NOMO-1 treated with dmso at 0.1 percent for 144 hours (cell line): ENCODE data around the gene TBX21.

Experiments used
- DNase-seq: peaks from one replicate; lab custom pipeline; 2025; ENCODE audit not compliant: unreplicated experiment; lab: John Stamatoyannopoulos, UW

The TBX21 gene

DNA sequence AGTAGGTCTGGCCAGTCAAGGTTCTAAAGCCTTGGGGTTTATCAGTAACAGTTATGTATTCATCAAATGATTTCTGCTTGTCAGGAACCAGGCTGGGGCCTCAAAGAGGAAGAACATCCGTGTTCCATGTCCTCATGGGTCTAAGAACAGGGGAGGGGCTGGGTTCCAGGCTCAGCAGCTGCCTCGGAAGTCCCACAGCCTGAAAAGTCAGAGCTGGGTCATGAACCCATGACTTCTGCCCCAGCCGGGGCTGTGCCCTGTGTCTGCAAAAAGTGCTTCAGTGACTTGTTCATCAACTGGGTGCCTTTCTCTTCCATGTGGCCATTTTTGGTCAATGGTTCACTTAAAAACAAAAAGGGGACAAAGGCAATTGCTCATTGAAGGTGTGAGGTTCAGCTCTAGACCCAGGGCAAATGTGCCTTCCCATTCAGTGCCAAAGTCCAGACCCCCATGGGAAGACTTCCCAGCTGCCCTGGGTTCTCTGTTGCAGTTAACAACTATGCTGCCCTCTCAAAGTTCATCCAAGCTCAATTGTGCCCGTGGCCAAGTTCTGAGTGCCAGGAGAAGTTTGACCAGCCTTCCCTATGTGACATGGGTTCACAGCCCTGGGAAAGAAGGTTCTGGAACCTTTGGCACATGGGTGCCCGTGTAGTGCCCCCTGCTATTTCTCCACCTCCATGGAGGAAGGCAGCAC, 20.6 kb upstream of the TBX21 start:
- no peak for DNase-seq

DNA sequence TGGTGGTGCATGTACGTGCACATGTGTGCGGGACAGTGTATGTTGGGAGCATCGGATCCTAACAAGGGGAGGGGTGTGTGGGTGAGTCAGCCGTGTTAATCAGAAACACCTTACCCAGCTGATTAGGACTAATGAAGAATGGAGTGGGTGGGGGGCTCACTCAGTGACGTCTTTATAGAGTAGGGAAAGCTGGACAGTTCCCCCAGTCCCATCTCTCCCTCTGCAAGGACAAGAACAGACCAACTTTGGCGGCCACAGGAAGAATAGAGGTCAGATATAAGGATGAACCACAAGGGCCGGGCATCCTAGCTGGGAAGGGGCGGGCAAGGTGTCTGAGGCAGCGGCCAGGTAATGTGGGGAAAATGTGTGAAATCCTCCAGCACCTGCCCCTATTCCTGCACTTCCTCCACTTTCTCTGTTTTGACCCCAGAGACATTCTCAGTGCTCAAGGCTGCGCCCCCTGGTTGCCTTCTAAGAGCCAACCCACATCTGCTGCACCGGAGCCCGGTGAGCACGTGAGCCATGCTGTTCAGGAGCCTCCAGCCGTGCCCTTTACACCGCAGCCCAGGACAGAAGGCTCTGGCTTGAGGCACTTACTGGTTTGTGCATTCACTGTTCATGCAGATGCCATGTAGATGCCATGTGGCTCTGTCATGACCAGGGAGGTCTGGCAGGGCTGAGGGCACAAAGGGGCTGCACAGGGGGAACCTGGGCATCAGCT, 18.9 kb upstream of the TBX21 start:
- no peak for DNase-seq

DNA sequence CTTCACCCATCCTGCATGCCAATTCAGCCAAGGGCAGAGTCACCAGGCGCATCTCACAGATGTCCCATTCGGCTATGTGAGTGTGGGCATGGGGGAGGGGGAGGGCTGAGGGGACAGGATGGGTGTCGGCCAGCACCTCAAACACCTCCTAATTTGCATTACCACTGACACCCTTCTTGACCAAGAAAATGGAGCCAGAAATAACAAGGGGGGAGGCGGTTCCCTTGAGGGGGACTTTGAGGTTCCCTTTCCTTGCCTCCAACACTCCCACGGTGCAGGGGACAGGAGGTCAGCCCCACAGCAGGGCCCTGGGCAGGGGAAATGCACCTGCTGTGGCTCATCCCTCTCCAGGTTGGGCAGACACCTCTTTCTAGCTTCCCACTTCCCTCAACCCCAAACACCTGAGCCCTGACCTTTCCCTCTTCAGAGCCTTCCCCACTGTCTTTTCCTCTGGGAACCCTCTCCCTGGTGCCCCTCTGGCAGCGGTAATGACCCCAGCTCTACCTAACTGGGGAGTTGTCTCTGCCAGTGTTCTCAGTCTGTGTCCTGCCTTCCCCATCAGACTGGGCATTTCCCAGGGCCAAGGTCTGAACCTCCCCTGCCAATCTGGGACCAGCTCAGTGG, 18.2 kb upstream of the TBX21 start:
- no peak for DNase-seq

DNA sequence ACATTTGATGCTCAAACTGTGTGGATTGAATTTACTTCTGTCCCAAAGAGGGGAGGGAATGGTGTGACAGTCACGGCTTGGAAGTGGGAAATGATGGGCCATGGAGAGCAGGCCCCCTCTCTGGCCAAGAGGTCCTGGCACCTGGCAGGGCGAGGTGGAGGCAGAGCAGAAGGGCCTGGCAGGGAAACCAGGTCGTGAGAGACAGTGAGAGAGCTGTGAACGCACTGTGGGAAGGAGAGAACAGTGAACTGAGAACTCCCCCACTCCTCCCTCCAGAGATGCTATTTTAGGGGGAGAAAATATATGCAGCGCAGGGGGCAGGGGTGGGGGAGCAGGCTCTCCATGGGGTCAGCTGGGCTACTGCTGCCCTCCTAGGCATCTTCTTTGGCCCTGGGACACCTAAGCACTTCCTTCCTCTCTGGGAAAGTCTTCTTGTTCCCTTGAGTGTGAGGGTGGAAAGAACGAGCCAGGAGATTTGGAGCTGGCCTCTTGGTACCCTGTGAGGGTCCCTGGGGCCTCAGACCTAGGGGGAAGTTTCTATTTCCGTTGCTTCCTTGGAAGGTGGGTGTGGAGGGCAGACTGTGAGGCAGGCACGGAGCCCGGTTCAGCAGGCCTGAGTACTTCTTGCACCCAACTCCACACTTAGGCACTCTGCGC, 17.2 kb upstream of the TBX21 start:
- DNase-seq: no peak

DNA sequence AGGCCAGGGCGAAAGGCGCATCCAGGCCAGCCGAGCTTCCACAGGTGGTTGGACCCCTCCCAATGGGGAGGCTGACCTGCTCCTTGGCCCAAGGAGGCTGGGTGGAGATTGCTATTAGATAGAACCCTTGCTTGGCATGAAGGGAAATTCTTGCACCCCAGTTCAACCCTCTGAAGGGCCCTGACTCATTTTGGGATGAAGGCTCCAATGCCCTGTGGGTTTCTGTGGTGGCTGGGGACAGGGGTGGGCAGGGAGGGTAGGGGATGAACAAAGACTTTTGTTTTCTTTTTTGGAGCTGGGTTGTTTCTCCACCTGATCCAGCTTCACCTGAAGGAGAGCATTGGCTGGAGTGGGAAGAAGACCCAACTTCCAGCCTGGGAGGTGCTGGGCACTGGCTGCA, 16.7 kb upstream of the TBX21 start:
- DNase-seq: no peak

DNA sequence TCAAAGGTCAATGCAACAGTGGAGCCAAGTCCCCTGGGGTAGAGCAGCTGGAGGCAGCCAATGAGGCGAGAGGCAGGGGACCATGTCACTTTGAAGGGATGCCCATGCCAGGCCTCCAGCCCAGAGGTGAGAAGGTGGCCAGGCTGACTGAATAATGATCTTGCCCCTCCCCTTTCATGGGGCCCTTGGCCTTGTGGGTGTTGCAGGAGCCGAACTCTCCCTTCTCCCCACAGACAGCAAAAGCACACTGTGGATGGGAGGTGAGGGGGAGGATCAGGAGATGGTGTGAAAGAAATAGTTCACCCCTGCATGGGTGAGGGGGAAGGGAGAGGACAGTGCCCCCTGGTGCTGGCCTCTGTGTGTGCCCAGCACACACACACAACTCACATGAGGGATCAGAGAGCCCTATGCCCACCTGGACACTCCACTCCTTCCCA, 15.8 kb upstream of the TBX21 start:
- DNase-seq: no peak

DNA sequence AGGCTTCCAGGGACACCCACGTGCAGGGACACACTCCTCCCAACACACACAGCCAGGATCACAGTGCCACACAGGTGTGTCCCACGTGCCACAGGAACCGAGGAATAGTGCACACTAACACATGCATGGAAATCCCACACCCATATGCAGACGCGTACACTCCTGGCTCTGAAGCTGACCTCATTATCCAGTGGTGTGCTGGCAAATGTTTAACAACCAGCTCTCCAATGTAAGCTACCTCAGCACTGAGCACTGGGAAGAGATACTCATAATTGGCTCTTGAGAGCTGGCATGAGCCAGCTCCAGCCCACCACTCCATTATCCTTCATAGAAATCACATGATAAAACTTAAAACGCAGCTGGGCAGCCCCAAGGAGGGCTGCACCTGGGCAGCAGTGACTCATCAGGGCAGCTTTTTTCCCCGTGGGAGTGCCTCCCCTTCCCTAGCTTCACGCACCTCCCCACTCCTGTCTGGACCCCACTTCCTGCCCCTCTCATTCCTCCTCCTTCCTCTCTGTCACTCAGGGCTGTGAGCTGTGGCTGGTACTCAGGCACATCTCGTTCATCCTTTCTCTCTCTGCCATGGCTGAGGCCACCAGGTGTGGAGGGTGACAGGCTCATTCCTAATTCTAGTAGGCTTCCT, 14.9 kb upstream of the TBX21 start:
- DNase-seq: no peak

DNA sequence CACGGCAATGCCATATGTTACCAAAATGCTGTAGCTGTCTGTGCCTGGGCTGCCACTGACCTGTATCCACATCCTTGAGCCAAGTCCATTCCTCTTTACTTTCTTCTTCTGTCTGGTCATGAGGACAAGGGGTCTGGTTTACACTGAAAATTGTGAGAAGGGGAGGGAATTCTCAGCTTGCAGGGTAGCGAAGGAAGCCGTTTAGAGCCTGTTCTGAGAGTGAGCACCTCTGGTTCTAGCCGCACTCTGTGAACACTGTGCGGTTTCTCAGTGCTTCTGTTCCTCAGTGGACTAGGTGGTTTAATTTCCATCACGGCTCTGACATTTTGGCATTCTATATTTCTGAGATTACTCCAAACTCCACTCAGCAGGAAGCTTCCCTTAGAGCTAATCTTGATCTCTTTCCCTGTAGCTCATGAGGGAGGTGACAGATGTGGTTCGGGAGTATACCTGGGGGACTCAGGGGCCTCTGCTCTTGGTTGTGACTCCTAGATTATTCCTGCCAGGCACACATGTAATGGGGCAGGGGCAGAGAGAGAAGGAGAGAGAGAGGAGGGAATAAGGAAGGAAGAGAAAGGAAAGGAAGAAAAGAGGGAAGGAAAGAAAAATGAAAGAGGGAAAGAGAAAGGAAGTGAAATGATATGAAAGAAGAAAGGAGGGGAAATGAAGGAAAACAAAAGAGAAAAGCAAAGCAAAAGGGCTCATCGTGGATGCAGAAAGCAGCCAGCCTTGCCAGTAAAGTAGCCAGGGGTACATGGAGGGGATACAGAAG, 14.2 kb upstream of the TBX21 start:
- no peak for DNase-seq

DNA sequence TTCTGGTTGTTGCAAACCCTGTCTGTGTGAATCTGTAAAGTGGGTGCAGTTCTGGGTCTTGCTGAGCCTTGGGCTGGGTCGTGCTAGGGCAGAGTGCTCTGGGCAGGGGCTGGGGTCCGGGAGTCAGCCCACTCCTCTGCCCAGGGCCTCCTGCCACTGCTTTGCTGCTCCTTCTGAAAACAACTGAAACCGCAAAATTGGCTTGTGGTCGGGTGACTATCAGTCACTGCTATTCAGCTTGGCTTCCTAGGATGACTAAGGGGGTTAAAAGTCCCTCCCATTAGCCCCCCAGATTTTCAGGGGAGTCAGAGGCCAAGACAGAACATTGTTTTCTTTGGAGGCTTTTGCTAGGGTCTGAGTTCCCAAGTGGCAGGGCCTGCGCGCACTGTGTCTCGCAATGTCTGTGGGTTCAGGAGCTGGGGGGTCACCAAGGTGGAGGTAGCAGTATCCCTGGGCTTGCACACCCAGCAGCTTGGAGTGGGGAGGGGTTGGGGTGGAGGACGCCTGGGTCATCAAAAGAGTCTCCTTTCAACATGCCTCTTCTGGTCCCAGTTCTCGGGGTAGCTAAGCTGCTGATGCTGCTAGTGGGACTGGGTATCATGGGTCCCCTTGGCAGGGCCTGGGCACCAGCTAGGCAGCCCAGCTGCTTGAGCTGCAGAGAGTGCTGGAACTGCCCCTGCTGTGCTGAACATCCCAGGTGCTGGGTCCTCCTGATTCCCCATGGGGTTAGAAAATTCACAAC, 13.5 kb upstream of the TBX21 start:
- DNase-seq: peak; percentile 36

DNA sequence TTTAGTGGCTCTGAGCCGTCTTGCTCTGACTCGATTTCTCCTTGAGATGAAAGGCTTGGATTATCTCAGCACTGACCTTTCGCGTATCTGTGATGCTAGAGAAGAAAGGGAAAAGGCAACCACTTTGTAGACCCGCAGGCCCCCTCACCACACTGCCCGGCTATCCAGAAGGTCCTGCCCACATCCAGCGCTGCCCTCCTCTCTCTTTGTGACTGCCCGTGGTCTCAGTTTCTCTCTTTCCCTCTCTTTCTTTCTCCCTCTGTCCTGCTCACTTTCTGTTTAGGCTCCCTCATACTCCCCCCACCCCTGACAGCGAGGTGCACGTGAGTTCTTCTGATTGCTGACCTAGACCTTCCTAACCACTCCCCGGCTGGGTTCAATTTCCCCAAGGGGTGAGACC, 12.8 kb upstream of the TBX21 start:
- no peak for DNase-seq

DNA sequence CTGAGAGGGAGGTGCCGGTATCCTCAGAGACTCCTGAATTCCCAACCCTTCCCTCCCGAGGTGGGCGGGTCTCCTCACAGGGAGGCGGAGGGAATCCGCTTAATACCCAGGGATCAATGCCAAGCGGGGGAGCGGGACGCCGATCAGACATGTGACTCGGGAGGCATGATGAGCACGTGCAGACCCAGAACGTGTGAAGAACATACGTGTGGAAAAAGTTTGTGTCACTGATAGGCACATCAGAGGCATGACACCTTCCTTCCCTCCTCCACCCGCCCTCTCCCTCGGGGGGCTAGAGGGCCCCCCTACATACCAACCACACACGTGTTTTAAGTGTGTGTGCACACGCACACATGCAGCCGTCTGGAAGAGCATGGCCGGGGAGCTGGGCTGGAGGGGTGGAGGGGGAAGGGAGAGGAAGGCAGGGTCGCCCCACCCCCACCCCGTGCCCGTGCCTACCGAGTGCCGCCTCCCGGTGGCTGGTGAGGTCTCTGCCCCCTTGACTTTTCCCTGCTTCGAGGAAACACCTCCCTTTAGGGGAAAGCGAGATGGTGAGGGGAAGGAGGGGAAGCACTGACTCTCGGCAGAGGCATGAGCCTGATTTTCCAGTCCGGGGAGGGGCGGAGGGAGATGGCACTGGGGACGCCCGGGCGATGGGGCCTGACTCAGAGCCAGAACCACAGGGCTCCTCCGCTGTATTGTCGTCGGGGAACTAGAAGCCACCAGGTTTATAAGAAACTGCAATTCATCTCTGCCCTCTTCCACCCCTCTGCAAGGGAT, 12.1 kb upstream of the TBX21 start:
- peak; percentile 35 for DNase-seq

DNA sequence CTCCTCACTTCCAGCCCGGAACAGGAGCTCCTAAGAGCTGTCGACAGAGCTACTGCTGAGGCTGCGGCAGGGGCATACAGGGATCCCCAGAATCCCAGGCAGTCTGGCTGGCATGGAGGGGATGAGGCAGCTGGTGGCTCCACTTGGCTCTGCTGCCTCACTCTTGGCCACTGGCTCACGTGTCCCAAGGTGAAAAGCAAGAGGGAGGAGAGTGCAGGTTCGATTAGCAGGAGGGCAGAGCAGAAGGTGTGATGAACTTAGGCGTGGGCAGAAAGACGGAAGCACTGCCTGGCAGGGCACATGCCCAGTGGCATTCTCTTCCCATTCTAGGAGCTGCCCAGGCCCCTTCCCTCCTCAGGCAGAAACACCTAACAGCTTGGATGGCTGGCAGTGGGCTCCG, 11.3 kb upstream of the TBX21 start:
- no peak for DNase-seq

DNA sequence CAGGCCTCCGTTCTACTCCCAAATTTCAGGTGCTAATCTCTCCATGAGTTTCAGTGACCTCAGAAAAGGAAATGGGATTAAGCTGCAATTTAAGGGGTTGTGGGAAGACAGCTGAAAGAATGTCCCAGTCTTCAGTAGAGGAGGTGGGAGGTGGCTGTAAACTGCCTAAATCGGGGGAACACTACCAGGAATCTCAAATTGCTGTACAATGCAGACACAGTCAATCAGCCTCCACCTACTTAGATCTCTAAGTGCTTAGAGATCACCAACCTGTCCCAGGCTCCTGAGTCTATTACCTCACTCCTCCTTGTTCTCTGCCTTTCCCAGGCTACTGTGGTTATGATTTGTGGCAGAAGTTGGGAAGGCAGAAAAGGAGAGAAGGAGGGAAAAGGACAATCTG, 8.3 kb upstream of the TBX21 start:
- no peak for DNase-seq

DNA sequence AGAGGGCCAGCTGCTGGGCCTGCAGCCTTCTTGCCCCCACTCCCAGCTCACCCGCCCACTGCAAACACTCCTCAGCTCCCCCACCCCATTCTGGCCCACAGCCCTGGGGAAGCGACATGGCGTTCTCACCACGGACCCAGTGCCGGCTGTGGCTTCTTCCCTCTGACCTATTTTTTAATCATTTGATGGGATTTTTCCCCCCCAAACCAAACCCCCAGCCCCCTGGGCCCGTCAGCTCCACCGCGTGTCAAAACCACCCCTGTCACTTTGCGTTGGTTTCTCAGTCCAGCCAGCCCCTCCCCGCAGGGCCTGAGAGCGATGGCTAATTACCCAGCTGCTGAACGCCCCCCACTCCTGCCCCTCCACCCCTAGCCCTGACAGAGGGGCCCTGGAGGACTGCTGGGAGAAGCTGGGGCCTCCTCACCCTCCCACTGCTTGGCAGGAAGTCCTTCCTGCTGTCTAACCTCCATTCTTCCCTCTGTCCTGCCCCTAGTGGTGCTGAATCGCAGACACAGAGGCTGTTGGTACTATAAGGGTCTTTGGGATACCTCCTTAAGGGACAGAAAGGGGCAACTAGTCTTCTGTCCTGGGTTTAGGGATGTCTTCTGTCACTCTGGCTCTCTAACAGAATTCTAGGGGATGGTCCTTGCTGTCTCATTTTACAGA, 7.5 kb upstream of the TBX21 start:
- no peak for DNase-seq

DNA sequence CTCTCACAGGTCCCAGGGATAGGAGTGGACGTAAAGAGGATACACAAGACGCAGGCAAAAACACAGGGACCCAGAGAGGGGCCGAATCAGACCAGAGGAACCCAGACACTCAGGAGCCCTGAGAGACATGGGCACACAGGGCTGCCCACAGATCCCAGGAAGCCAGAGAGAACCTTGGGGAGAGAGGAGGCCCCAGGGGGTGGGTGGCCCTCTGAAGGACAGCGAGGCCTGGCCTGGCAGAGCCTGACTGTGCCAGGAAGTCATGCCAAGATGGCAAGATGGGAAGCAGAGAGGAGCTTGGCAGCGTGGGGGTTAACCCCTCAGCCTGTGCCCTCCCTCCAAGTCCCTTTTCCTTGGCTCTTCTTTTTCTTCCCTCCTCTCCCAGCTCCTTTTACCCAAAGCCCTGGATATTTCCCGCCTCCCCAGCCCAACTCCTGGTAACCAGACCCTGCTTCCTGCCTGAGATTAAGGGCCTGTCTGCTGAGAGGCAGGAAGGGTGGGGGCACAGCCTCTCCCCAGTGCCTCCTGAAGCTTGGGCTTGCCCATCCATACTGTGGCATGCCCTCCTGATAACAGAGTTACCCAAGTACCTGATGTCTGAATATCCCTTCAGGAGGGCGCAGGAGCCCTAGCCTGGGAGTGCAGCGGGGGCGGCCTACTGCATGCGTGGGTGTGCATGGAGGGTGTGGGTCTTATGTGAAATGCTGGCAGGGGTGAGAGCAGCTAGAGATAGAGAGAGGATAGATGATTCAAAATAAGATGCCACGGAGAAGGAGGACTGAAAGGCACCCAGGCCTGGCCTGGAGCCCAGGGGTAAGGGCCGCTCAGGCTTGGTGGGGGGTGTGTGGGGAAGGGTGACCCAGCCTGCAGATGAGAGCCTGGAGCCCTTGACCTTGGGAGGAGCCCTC, 6.0 kb upstream of the TBX21 start:
- no peak for DNase-seq

DNA sequence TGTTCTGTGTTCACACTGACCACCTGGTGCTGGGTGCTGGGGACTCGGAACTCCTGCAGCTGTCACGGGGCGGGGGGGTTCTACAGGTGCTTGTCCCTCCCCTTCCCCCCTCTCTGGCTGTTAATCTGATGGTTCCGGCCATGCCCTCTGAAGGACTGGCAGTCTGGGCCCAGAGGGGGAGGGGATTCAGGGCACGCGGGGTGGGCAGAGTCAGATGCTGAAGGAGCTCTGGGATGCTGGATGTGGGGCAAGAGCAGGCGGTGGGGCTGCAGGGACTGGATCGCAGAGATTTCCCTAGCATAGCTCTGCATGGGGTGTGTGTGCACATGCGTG, 5.4 kb upstream of the TBX21 start:
- no peak for DNase-seq

DNA sequence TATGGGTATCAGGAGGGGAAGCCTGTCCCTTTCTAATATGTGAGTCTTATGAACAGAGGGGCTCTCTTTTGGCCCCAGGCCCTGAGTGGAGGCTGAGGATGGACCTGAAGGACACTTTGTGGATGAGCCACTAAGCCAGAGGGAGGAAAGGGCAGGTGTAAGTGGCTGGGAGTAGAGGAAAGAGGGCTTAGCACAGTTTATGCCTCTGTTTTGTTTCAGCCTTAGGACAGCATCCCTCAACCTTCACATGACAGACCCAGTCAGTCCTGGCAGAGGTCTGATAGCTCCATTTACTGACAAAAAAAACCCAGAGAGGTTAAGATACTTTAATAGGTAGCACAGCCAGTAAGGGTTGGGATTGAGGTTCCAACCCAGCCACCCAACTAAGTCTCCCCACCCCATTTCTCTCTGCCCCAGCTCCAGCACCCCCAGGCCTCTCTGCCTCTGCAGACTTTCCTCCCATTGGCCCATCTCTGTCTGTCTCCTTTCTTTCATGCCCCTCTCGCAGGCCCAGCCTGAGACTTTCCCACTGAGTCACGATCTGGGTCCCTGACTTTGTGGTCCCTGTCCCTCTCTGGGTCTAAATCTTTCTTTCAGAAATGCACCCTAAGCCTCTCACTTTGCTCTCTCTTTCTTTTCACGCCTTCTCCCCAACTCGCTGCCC, 4.7 kb upstream of the TBX21 start:
- DNase-seq: no peak
